ACC112 (cell line): ENCODE measurements around the gene TEAD2.
A peak's percentile ranks its signal among the peaks of the same experiment; 100 is the strongest.
"Not testable (repeated sequence)": the region's sequence is repeated elsewhere in the genome, so short reads cannot be mapped to it uniquely, and the experiment has no call there.

ENCODE experiments used
- H2AFZ ChIP-seq: fragments of 200-600 bp; sonication (generic); one replicate; pipeline ENCODE4 v1.6.0; 2017; ENCODE audit warnings: antibody characterized with exemption, low read length; ENCODE audit not compliant: unreplicated experiment
- H3K27ac ChIP-seq: fragments of 200-600 bp; sonication (generic); 2 replicates; pipeline ENCODE4 v1.5.1; 2014; ENCODE audit warnings: low read depth, mild to moderate bottlenecking, antibody characterized with exemption, low read length, moderate library complexity
- H3K27me3 ChIP-seq: fragments of 200-600 bp; sonication (generic); 2 replicates; pipeline ENCODE4 v1.6.1; 2014; ENCODE audit warnings: mild to moderate bottlenecking, antibody characterized with exemption, low read length, moderate library complexity, mixed read lengths; ENCODE audit not compliant: insufficient read depth
- H3K36me3 ChIP-seq: fragments of 200-600 bp; sonication (generic); 2 replicates; pipeline ENCODE4 v1.6.1; 2016; ENCODE audit warnings: mild to moderate bottlenecking, antibody characterized with exemption, low read length, moderate library complexity, mixed read lengths; ENCODE audit not compliant: insufficient read depth
- H3K4me1 ChIP-seq: fragments of 200-600 bp; sonication (generic); one replicate; pipeline ENCODE4 v1.6.1; 2016; ENCODE audit warnings: low read length, mixed read lengths; ENCODE audit not compliant: insufficient read depth, unreplicated experiment, control insufficient read depth
- H3K4me3 ChIP-seq: fragments of 200-600 bp; sonication (generic); 2 replicates; pipeline ENCODE4 v1.5.1; 2014; ENCODE audit warnings: mild to moderate bottlenecking, low read depth, low read length
- H3K79me2 ChIP-seq: fragments of 200-600 bp; sonication (generic); one replicate; pipeline ENCODE4 v1.6.0; 2016; ENCODE audit warnings: low read length; ENCODE audit not compliant: control insufficient read depth, unreplicated experiment, insufficient read depth

The TEAD2 gene

GRCh38 chr19:49301866-49302252, 60.4 kb downstream of the TEAD2 start:
- H3K36me3 ChIP-seq: no peaks in the 10 kb centered on the region
- no peaks in the 10 kb centered on the region for H3K79me2 ChIP-seq
- H3K4me1 ChIP-seq: no peaks in the 10 kb centered on the region
- no peaks in the 10 kb centered on the region for H3K27me3 ChIP-seq
- no peak overlapping the region for H3K4me3 ChIP-seq
- H2AFZ ChIP-seq: no peak overlapping the region
- H3K27ac ChIP-seq: no peak overlapping the region

DNA sequence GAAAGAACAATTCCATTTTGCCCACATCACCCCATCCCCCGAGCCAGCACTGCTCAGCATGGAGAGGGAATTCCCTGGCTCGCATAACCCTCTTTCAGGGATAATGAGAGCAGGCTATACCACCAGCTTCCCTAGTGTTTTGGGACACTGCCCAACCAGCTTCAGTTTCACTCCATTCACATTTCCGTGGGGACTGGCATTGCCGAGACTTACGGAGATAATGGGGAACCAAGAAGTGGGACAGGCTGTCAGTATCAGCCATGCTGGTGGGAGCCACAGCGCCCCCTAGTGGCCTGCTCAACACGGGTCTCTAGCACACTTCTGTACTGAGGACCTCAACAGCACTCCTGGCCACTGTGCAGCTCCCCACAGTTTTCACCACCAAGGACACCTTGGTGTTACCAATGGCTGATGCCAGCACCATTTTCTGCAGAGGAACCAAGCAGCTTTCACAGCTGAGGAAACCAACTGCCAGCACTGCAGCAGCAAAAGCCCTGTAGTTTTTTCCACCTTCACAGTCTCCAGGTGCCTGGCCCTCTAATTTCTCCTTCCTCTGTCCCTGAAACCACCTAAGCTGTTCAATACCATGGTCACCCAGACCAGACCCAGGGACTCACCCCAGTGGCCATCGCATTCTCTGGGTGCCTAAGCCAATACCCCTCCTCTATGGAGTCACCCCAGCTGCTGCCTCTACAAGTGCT, 60.9 kb downstream of the TEAD2 start:
- H3K36me3 ChIP-seq: no peaks in the 10 kb centered on the region
- no peaks in the 10 kb centered on the region for H3K79me2 ChIP-seq
- peak overlapping the region; percentile 31; the same call in 1 of the 2 replicates for H3K4me3 ChIP-seq
- no peaks in the 10 kb centered on the region for H3K4me1 ChIP-seq
- no peak overlapping the region for H3K27ac ChIP-seq
- H3K27me3 ChIP-seq: no peaks in the 10 kb centered on the region
- no peak overlapping the region for H2AFZ ChIP-seq

DNA sequence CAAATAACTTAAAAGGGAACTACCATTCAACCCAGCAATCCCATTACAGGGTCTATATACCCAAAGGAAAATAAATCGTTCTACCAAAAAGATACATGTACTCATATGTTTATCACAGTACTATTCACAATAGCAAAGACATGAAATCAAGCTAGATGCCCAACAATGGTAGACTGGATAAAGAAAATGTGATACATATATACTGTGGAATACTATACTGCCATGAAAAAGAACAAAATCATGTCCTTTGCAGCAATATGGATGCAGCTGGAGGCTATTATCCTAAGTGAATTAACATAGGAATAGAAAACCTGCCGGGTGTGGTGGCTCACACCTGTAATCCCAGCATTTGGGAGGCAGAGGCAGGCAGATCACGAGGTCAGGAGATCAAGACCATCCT, 63.6 kb downstream of the TEAD2 start:
- not testable (repeated sequence) for H3K4me1 ChIP-seq, H3K4me3 ChIP-seq, H3K79me2 ChIP-seq, H3K36me3 ChIP-seq, H3K27ac ChIP-seq, H3K27me3 ChIP-seq, H2AFZ ChIP-seq

DNA sequence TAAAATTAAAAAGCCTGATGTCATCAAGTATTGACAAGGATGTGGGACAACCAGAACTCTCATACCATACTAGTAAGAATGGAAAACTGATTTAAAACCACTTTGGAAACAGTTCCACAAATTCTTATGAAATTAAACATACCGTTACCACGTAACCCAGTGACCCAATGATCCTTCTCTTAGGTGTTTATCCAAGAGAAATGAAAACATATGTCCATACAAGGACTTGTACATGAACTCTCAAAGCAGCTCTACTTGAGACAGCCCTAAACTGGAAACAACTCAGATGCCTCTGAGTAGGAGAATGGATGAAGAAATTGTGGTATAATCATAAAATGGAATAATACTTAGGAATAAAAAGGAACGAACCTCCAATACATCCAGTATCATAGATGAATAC, 64.8 kb downstream of the TEAD2 start:
- no peaks in the 10 kb centered on the region for H3K79me2 ChIP-seq

DNA sequence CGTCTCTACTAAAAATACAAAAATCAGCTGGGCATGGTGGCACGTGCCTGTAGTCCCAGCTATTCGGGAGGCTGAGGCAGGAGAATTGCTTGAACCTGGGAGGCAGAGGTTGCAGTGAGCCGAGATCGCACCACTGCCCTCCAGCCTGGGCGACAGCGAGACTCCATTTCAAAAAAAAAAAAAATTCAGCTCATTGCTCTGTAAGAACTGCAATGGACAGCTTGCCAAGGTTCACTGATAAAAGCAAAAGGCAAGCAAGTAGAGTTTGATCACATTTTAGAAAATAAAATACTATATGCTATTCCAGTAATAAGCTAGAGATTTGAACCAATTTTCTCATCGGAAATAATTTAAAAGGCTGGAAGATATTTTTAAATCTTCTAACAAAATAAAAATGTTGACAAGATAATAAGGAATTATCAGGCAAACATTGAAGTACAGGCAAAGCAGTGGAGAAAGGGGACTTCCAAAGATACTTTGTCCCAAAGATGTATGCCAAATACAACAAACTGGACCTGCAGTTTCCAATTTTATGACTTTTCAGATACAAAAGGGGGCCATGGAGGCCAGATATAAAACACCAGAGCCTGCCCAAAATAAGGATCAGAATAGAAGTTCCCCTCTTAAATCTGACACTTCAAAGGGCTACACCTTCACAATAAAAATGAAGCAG, 66.9 kb downstream of the TEAD2 start:
- no peak overlapping the region for H3K4me3 ChIP-seq
- no peaks in the 10 kb centered on the region for H3K27me3 ChIP-seq
- H3K4me1 ChIP-seq: no peaks in the 10 kb centered on the region
- no peaks in the 10 kb centered on the region for H3K36me3 ChIP-seq
- no peaks in the 10 kb centered on the region for H3K79me2 ChIP-seq
- no peak overlapping the region for H2AFZ ChIP-seq
- H3K27ac ChIP-seq: no peak overlapping the region

More for the DNA sequence above, 64.8 kb downstream of the TEAD2 start:
- Histone ChIP-seq H3K4me3 (no peak overlapping the region), H2AFZ (no peak overlapping the region), H3K36me3 (no peaks in the 10 kb centered on the region), H3K27me3 (no peaks in the 10 kb centered on the region), H3K4me1 (no peaks in the 10 kb centered on the region), H3K27ac (no peak overlapping the region)

- H2AFZ ChIP-seq: no peak overlapping the region
- H3K79me2 ChIP-seq: no peaks in the 10 kb centered on the region
- H3K36me3 ChIP-seq: no peaks in the 10 kb centered on the region
- H3K27me3 ChIP-seq: no peaks in the 10 kb centered on the region
- H3K4me3 ChIP-seq: no peak overlapping the region
- no peak overlapping the region for H3K27ac ChIP-seq
- H3K4me1 ChIP-seq: no peaks in the 10 kb centered on the region
Measured at GRCh38 chr19:49294401-49294800, 67.8 kb downstream of the TEAD2 start.
